ENCODE measurements around the gene KRTAP2-2.
"Not testable (repeated sequence)": the region's sequence is repeated elsewhere in the genome, so short reads cannot be mapped to it uniquely, and the experiment has no call there.

The KRTAP2-2 gene, protein sequence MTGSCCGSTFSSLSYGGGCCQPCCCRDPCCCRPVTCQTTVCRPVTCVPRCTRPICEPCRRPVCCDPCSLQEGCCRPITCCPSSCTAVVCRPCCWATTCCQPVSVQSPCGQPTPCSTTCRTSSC

DNA sequence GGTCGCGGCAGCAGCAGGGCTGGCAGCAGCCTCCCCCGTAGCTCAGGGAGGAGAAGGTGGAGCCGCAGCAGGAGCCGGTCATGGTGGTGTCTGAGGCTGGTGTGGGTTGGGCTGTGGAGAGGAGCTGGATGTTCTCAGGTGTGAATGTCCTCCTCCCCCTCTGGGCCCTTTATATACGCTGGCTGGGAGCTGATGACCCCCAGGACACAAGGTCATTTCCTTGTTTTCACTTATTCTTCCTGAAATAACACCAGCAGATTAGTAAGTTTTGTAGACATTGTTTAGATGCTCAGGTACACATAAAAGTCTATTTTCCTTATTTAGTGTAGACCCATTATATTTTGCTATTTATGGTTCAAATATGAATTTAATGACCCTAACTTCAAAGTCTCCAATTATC, at the start of gene KRTAP2-2:
TSS of gene KRTAP2-2 (minus strand) at position 101 of the 400 bp plus-strand sequence. CDS start at position 82, 19 bp downstream.
- DNase-seq, result not testable (repeated sequence)

DNA sequence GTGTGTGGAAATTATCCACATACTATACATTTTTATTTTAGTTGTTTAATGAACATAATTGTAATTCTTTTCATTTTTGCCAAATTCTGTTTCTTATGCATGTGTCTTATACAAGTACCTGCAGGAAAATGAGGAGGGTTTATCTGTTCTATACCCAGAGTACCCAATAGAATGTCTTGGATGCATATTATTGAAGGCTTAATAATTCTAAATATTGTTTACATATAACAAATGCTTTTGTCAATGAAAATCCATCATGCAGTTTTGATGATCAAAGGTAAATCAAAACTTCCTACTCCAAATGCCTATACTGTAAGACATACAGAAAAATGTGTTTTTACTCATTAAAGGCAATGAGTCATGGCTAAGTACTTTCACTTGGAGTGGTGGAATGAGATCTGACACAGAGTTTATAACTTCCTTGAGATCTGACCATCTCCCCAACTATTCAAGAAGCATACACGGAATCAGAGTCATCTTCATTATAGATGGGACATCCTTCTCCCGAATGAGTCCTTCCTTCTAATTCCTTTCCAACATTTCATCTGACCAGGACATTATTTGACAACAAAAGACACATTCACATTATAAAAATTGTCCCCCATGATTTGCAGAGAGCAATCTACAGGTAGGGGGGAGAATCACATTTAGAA, 49.5 kb upstream of the KRTAP2-2 start:
- not testable (repeated sequence) for DNase-seq

DNA sequence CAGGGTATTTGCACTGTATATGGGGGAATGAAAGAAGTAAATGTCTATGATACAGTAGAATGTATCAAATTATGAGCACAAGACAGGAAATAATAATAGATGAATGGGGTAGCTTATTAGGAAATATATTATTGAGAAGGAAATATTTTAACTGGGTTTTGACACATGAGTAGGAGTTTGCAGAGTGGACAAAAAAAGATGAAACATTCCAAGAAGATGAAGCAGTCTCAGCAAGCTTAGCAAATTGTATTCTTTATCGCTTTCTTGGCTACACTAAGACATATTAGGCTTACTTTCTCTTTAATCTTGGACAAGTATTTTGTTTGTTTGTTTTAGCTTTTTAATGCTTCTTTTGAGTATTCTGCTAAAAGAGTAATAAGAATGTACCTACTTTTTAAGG, 48.9 kb upstream of the KRTAP2-2 start:
- no peak for DNase-seq

DNA sequence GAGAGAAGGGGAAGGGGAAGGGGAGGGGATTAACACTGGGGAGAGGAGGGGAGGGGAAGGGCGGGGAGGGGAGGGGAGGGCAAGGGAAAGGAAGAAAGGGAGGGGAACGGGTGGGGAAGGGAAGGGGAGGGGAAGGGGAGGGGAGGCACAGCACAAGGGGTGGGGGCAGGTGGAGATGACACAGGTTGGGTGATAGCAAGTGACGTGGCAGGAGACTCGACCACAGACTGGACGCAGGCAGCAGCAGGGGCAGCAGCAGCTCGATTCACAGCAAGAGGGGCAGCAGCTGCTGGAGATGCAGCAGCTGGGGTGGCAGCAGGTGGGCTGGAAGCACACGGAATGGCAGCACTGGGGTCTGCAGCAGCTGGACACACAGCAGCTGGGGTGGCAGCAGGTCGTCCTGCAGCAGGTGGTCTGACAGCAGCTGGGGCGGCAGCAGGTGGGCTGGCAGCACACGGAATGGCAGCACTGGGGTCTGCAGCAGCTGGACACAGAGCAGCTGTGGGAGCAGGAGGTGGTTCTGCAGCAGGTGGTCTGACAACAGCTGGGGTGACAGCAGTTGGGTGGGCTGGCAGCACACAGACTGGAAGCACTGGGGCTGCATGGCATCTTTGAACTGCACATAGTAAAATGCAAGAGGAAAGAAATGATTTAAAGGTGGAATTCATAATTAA, 46.7 kb upstream of the KRTAP2-2 start, which contains the start of gene KRTAP4-16:
TSS of gene KRTAP4-16 (minus strand) at position 624 of the 674 bp plus-strand sequence. CDS start at position 624, 0 bp downstream.
- DNase-seq, result no peak

DNA sequence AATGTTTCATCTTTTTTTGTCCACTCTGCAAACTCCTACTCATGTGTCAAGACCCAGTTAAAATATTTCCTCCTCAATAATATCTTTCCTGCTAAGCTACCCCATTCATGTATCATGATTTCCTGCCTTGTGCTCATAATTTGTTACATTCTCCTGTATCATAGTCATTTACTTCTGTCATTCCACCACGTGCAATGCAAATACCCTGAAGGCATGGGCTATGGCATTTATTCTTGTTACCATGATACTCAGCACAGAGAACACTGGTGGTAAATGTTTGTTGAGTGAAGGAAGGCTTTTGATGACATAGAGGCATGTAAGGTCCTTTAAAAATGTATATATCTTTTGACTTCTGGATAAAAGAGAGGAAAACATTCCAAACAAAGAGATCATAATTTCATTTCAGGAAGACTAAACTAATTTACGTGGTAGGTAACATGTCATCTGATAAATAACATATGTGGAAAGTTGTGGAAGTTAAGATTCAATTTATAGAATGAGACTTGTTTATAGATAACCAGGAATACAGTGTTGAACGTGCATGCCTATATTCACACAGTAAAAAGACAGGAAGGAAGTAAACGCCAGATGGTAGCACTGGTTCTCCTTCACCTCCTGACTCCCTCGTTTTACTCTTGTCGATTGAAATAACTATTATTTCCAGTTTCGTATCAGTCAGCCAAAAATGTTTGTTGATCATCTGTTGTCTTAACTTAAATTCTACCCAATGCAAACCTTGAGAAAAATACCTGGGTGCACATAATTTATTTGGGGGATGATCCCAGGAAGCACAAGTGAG, 44.9 kb upstream of the KRTAP2-2 start:
- DNase-seq, result not testable (repeated sequence)

DNA sequence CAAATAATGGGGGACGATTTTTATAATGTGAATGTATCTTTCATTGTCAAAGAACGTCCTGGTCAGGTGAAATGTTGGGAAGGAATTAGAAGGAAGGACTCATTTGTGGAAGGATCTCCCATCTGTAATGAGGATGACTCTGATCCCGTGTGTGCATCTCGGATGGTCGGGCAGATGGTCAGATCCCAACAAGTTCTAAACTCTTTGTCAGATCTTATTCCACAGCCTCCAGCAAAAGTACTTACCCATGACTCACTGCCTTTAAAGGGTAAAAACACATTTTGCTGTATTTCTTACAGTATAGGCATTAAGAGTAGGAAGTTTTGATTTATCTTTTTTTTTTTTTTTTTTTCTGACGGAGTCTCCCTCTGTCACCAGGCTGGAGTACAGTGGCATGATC, 43.5 kb upstream of the KRTAP2-2 start:
- DNase-seq, result no peak

DNA sequence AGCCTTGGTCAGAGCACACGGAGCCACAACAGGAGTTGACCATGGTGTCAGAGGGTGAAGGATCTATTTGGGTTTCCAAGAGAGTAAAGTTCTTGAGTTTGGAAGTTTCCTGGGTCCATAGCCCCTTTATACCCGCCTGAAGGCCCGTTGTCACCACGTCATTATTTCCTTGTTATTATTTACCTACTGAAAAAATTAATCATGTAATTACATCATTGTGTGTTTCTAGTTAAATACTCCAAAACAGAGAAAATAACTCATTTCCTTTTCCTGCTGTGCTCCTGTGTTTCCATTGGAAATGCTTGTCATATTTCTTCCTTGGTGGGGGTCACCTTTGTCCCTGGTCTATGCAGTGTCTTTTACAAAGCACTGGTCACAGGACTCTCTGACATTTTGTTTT, 43.0 kb upstream of the KRTAP2-2 start, which contains the start of gene KRTAP4-8:
TSS of gene KRTAP4-8 (minus strand) at position 101 of the 400 bp plus-strand sequence. CDS start at position 43, 58 bp downstream.
- no peak for DNase-seq

DNA sequence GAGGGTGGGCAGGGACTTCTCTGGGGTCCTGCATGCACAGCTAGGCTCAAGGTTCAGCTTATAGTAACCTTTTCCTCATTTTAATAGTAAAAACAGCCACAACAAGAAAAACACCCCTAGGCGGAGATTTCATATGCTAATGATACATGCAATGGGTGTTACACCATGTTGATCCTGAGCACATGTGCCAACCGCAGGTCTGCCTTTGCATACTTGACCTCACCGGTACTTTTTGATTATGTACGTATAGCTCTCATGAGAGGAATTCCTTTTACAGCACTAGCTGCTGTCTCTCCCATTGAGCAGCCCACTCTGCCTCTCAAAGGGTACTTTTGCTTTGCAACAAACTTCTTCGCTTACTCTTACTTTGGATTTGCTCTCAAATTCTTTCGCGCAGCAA, 41.0 kb upstream of the KRTAP2-2 start:
- no peak for DNase-seq

DNA sequence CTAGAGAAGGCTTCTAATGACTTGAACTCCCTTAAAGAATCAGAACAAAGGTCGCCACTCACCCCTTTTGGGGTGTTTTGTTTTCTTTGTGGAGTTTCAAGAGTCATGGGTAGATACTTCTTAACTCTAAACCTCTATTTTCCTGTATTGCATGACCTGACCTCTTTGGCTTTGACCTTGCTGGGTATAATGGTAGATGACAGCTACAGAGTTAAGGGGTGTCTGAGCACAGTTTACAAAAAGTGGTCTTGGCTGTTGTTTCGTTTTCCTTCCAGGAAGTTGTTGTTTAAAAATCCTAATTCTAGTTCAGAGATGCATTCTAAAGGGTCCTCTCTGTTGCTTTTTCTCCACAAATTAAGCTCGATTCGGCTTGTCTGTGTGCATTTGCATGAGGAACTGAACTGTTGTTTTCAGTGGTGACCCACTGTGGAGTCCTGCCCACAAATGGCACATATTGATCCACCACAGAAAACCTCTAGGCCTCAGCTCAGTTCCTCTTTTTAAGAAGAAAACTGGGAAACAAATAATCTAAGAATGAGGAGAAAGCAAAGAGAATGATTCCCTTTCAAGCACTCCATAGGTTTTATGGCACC, 33.8 kb upstream of the KRTAP2-2 start:
- DNase-seq, result not testable (repeated sequence)

DNA sequence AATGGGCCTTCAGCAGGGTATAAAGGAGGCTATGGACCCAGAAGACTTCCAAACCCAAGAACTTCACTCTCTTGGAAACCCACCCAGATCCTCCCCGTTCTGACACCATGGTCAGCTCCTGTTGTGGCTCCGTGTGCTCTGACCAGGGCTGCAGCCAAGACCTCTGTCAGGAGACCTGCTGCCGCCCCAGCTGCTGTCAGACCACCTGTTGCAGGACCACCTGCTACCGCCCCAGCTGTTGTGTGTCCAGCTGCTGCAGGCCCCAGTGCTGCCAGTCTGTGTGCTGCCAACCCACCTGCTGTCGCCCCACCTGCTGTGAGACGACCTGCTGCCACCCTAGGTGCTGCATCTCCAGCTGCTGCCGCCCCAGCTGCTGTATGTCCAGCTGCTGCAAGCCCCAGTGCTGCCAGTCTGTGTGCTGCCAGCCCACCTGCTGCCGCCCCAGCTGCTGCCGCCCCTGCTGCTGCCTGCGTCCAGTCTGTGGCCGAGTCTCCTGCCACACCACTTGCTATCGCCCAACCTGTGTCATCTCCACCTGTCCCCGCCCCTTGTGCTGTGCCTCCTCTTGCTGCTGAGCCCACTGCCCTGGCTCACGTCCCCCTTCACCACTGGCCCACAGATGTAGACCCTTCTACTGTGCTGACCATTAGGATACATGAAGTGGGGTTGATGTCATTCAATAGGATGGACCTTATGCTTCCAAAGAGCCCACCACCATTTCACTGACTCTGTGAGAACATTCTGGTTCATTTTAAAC, 29.2 kb upstream of the KRTAP2-2 start, which contains the start of gene KRTAP4-7:
TSS of gene KRTAP4-7 (plus strand) at position 51 of the 757 bp plus-strand sequence. CDS start at position 108, 57 bp downstream.
- not testable (repeated sequence) for DNase-seq

DNA sequence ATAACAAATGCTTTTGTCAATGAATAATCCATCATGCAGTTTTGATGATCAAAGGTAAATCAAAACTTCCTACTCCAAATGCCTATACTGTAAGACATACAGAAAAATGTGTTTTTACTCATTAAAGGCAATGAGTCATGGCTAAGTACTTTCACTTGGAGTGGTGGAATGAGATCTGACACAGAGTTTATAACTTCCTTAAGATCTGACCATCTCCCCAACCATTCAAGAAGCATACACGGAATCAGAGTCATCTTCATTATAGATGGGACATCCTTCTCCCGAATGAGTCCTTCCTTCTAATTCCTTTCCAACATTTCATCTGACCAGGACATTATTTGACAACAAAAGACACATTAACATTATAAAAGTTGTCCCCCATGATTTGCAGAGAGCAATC, 28.4 kb upstream of the KRTAP2-2 start:
- DNase-seq, result not testable (repeated sequence)

DNA sequence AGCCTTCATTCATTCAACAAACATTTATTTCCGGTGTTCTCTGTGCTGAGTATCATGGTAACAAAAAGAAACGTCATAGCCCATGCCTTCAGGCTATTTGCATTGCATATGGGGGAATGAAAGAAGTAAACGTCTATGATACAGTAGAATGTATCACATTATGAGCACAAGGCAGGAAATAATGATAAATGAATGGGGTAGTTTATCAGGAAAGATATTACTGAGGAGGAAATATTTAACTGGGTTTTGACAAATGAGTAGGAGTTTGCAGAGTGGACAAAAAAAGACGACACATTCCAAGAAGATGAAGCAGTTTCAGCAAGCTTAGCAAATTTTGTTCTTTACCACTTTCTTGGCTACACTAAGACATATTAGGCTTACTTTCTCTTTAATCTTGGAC, 27.6 kb upstream of the KRTAP2-2 start:
- DNase-seq, result no peak

DNA sequence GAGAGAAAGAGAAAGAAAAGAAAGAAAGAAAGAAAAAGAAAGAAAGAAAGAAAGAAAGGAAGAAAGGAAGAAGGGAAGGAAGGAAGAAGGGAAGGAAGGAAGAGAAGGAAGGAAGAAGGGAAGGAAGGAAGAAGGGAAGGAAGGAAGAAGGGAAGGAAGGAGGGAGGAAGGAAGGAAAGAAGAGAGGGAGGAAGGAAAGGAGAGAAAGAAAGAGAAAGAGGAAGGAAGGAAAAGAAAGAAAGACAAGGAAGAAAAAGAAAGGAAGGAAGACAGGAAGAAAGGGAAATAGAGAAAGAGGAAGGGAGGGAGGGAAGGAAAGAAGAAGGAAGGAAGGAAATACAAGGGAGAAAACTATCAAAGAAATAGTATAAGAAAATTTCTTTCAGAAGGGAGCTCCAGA, 21.8 kb upstream of the KRTAP2-2 start:
- no peak for DNase-seq

DNA sequence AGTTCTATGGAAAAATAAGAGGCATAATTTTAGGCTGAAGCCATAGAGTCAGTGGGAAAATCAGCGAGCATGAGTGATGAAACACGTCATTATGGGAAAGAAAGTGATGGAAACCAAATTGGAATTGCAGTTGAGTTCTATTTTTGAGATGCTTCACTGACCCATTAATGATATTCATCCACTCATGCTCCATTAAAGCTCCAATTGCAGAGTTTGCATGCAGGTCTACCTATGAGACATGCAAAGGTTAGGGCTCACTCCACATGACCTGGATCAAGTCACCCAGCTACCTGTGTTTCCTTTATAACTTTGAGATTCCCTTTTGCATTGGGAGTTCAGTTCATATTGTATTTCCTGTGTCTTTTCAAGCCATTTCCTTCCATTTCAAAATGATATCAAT, 18.6 kb upstream of the KRTAP2-2 start:
- no peak for DNase-seq

DNA sequence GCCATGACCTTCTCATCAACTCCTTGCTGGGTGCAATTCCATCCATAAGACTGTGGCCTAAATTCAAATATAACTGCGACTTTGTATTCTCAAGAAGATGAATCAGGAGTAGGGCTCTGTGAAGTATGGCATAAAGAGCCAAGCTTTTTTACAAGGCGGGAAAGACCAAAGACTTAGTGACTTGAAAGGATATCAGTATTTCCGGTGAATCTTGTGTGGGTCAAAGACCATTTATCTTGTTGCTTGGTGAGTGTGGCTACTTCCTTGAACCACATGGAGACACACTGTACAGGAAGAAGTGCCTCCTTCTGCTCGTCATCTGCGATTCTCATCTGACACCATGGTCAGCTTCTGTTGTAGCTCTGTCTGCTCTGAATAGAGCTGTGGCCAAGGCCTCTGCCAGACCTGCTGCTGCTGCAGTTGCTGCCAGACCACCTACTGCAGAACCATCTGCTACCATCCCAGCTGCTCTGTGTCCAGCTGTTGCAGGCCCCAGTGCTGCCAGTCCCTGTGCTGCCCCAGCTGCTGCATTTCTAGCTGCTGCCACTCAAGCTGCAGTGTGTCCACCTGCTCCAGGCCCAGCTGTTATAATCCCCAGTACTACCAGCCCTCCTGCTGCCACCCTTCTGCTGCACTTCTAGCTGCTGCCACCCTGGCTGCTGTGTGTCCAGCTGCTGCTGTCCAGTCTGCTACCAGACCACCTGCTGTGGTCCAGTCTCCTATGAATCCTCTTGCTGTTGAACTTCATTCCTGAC, 16.8 kb upstream of the KRTAP2-2 start:
- DNase-seq, result no peak

DNA sequence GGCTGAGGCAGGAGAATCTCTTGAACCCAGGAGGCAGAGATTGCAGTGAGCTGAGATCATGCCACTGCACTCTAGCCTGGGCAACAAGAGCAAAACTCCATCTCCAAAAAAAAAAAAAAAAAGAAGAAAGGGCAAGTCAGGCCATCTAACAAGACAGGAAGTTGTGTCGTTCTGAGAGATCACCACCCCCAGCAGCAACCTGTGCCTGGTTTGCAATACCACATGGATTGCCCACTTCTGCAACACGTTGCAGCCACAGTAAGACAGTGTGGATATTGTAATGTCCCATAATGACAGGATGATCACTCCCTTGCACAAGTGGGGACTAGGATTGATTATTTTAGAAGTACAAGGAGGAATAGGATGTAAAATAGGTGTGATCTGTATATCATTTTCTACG, 14.0 kb upstream of the KRTAP2-2 start:
- DNase-seq, result no peak

DNA sequence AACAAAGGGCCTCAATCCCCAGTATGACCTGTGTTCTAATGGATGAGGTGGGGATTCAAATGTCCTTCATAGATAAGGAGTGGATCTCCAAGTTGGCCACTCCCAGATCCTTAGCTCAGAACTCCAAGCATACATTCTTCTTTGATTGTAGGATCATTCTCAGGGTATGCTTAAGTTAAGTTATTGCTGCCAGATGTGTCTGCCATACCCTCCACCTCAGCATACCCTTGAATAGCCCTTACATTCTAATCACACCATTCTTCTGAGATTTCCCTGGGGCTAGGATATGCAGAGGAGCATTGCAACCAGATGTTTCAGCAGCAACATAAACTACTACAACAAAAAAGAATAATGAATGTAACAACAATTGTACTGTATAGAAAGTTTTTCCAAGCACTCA, 12.3 kb upstream of the KRTAP2-2 start:
- no peak for DNase-seq

DNA sequence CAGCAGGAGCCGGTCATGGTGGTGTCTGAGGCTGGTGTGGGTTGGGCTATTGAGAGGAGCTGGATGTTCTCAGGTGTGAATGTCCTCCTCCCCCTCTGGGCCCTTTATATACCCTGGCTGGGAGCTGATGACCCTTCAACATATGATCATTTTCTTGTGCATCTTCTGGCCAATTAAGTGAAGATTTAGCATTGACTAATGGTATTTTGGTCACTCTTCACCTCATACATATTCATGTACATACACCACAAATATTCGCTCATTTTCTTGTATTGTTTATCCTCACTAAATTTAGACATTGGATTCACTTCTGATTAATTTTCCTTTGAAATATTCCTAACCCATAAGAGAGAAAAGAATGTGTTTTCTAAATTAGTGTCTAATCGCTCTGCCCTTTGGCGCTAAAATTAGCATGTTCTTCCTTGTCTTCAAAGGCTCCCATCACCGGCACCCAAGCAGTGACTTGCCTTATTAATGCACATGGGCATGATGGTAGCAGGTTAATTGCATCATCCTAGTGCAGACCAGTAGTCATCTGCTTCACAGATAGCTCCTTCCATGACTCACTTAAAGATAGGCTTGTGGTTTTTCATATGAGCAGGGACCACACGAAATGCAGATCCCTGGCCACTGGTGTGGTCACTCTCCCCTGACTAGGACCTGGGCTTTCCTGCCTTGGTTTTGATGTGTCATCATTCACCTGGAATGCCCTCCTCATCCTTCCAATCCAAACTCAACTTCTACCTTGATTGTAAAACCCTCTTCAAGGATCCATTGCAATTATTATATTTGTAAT, 11.0 kb upstream of the KRTAP2-2 start, which contains the start of gene KRTAP2-4:
TSS of gene KRTAP2-4 (minus strand) at position 51 of the 796 bp plus-strand sequence. CDS start at position 17, 34 bp downstream.
- no peak for DNase-seq

DNA sequence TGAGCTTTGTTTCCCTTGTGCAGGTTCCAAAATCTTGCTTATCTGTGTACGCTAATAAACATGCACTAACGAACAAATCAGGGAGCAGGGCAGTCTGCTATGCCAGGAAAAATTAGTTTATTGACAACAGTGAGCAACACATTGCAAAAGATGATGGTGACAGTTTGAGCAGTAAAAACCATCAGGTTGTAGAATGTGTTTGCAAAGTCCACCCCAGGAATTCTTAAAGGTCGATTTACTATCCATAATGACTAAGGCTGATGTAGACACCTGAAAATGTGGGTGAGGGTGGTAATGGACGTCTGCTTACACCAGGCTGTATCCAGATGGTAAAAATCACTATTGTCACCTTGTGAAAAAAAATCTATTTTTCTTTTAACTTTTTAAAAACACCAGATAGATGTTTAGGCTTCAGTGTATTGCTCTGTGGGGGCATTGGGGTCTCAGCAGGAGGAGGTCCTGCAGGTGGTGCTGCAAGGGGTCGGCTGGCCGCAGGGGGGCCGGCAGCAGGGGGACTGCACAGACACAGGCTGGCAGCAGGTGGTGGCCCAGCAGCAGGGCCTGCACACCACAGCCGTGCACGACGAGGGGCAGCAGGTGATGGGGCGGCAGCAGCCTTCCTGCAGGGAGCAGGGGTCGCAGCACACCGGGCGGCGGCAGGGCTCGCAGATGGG, 10.1 kb upstream of the KRTAP2-2 start:
- DNase-seq, result not testable (repeated sequence)

Measured in activated CD4-positive, CD25-positive, alpha-beta regulatory T cell (primary cell).